ENCODE results near the gene SNAPC2. TPM values are rescaled to one million over a fixed set of nuclear protein-coding genes. Genes with fewer than 3 reads are reported as not detected.

The SNAPC2 gene
- total RNA-seq, 4 donors from 2014 or later: 11.4 to 35.9 (median 13.0) TPM

DNA sequence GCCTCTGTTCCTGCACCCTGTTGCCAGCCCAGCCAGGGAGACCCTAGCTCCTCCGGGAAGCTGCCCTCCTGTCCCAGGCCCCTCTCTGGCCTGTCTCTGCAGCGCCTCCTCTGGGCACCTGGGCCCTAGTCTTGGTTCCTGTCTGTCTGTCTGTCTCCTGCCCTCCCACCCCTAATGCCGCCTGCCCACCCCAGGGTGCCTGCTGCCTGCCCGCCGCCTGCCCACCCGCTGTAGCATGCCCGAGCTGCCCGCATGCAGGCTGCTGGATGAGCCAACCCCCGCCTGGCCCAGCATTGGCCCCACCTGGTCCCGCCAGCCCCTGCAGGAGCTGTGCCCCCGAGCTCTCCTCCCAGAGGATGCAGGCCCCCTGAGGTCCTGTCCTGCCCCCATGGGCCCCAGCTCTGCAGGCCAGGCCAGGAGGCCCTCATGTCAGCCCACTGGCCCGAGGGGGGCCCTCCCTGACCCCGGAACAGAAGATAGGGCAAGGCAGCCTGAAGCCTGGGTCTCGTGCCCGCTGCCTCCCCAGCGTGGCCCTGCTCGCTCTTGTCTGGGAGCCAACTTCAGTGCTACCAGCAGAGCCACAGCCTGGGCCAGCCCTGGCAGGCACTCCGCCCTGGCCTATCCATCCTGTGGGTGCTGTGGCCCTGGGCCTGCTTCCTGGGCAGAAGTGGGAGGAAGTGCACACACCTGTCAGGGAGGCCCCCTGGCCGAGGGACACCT is 11.2 kb upstream of the SNAPC2 start:
- TF ChIP-seq, protein P1, sequence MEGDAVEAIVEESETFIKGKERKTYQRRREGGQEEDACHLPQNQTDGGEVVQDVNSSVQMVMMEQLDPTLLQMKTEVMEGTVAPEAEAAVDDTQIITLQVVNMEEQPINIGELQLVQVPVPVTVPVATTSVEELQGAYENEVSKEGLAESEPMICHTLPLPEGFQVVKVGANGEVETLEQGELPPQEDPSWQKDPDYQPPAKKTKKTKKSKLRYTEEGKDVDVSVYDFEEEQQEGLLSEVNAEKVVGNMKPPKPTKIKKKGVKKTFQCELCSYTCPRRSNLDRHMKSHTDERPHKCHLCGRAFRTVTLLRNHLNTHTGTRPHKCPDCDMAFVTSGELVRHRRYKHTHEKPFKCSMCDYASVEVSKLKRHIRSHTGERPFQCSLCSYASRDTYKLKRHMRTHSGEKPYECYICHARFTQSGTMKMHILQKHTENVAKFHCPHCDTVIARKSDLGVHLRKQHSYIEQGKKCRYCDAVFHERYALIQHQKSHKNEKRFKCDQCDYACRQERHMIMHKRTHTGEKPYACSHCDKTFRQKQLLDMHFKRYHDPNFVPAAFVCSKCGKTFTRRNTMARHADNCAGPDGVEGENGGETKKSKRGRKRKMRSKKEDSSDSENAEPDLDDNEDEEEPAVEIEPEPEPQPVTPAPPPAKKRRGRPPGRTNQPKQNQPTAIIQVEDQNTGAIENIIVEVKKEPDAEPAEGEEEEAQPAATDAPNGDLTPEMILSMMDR (IDR thresholded peaks at IDR 0.05): no peak
- TF ChIP-seq EP300 (IDR thresholded peaks at IDR 0.05; ENCODE audit: low read depth) (no peak), POLR2A (IDR thresholded peaks at IDR 0.05) (no peak), POLR2AphosphoS5 (IDR thresholded peaks at IDR 0.05) (no peak)
- Histone ChIP-seq H3K4me3 (no peak overlapping the region), H3K36me3 (peaks cover 0 to 29% (median 14%) of the 10 kb centered on the region in 4 donors), H3K9me3 (no peaks in the 10 kb centered on the region), H3K27ac (no peak overlapping the region), H3K4me1 (peaks cover 15 to 23% (median 17%) of the 10 kb centered on the region in 4 donors), H3K27me3 (peaks cover under 1% of the 10 kb centered on the region)
- intact Hi-C loops (cut with DNase I; ENCODE audit: low total_unique reads) (loop anchor here (5.0 kb wide), 1 partner anchor 1552 kb away; no protein-coding TSS in a partner anchor), in situ Hi-C loops (cut with MboI; ENCODE audit: low pct_ligation_motif_present in 1 of 4, low pct_unique_long_range_greater_than_20kb in 1 of 4, low sequenced_read_pairs in 3 of 4) (no loop called here)
- WGBS, 2 donors (ENCODE audit: low coverage in 1 of 2): 91% methylated on average over 13 of the region's 19 CpGs; no CpG with 5 or more reads in 1 of the 2 donors
- DNase-seq: no peak

DNA sequence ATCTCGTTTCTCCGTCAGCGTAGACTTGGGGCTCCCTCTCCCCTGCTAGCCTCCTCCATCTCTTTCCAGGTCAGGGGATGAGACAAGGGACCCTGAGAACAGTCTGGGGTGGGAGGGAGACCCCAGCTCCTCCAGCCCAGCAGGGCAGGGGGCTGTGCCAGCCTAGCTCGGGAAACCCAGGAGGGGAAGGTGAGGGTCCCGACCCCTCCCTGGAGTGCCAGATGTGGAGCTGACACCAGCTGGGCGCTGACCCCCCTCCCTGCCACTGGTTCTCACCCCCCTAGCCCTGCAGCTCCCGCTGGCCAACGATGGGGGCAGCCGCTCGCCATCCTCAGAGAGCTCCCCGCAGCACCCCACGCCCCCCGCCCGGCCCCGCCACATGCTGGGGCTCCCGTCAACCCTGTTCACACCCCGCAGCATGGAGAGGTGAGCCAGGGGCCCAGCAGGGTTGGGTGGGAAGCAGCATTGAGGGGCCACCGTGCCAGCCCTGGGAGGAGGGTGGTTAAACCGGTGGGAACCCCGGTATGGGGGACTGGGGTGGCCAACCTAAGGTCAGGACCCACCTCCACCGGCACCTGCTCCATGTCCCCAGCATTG is 10.6 kb upstream of the SNAPC2 start:
- no peaks in the 10 kb centered on the region for H3K9me3 ChIP-seq
- no peak for DNase-seq
- H3K4me1 ChIP-seq: peaks cover 12 to 18% (median 15%) of the 10 kb centered on the region in 4 donors
- in situ Hi-C loops (cut with MboI; ENCODE audit: low pct_ligation_motif_present in 1 of 4, low pct_unique_long_range_greater_than_20kb in 1 of 4, low sequenced_read_pairs in 3 of 4): no loop called here
- WGBS, 2 donors (ENCODE audit: low coverage in 1 of 2): 92% methylated on average over 21 of the region's 21 CpGs; no CpG with 5 or more reads in 1 of the 2 donors
- peaks cover 0 to 29% (median 14%) of the 10 kb centered on the region in 4 donors for H3K36me3 ChIP-seq
- H3K27ac ChIP-seq: no peak overlapping the region
- H3K27me3 ChIP-seq: peaks cover 8% of the 10 kb centered on the region
- H3K4me3 ChIP-seq: no peak overlapping the region
- TF ChIP-seq EP300 (IDR thresholded peaks at IDR 0.05; ENCODE audit: low read depth) (no peak), POLR2A (IDR thresholded peaks at IDR 0.05) (no peak)
- intact Hi-C loops (cut with DNase I; ENCODE audit: low total_unique reads): loop anchor here (5.0 kb wide), 1 partner anchor 1552 kb away; no protein-coding TSS in a partner anchor

DNA sequence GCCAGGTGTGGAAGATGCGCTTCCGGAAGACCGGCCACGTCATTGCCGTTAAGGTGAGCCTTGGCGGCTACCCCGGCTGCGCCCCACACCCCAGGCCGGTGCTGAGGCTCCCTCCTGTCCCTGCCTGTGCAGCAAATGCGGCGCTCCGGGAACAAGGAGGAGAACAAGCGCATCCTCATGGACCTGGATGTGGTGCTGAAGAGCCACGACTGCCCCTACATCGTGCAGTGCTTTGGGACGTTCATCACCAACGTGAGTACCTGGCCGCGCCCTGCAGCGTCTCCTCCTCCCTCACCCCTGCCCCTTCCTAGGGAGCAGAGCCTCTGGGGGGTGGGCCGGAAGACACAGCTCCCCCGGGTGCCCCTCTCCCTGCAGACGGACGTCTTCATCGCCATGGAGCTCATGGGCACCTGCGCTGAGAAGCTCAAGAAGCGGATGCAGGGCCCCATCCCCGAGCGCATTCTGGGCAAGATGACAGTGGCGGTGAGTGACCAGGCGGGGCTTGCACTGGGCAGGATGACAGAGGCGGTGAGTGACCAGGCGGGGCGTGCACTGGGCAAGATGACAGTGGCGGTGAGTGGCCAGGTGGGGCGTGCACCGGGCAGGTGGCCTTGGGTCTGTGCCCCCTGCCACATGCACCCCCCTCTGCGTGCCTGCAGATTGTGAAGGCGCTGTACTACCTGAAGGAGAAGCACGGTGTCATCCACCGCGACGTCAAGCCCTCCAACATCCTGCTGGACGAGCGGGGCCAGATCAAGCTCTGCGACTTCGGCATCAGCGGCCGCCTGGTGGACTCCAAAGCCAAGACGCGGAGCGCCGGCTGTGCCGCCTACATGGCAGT is 9.6 kb upstream of the SNAPC2 start:
- in situ Hi-C loops (cut with MboI; ENCODE audit: low pct_ligation_motif_present in 1 of 4, low pct_unique_long_range_greater_than_20kb in 1 of 4, low sequenced_read_pairs in 3 of 4) (no loop called here), intact Hi-C loops (cut with DNase I; ENCODE audit: low total_unique reads) (no loop called here)
- no peak overlapping the region for H3K4me3 ChIP-seq
- WGBS, 2 donors (ENCODE audit: low coverage in 1 of 2): 90 to 91% methylated on average over 8 to 51 of the region's 54 CpGs
- peaks cover 0 to 29% (median 14%) of the 10 kb centered on the region in 4 donors for H3K36me3 ChIP-seq
- no peak for DNase-seq
- TF ChIP-seq, protein P1 (IDR thresholded peaks at IDR 0.05): no peak
- TF ChIP-seq EP300 (IDR thresholded peaks at IDR 0.05; ENCODE audit: low read depth) (no peak), POLR2A (IDR thresholded peaks at IDR 0.05) (no peak), POLR2AphosphoS5 (IDR thresholded peaks at IDR 0.05) (no peak)
- H3K9me3 ChIP-seq: no peaks in the 10 kb centered on the region
- peaks cover 4 to 8% (median 6%) of the 10 kb centered on the region in 4 donors for H3K4me1 ChIP-seq
- H3K27ac ChIP-seq: no peak overlapping the region
- peaks cover 17% of the 10 kb centered on the region for H3K27me3 ChIP-seq

DNA sequence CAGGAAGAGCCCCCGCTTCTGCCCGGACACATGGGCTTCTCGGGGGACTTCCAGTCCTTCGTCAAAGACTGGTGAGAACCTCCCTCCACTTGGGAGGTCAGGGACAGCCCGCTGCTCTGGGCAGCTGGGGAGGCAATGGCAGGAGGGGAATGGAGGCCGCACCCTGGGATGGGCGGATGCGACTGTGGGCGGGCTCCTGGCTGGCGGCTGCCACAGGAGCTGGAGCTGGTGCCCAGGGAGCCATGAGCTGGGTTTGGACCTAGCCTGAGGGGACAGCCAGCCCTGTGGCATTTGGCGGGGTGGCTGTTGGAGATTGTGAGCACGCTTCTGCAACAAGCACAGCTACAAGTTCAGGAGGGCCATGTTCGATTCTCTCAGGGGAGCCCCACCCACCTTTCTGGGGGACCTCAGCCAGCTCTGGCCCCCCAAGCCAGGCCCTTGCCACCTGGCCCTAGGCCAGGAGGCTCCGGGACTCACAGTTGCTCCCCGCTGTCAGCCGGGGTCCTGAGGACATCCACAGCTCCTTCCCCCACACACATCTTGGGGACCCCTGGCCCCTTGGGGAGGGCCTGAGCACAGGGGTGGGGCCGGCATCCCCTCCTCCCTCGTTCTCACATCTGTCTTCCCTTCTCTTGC is 8.5 kb upstream of the SNAPC2 start:
- Histone ChIP-seq H3K27me3 (peaks cover 28% of the 10 kb centered on the region), H3K36me3 (peaks cover 0 to 29% (median 14%) of the 10 kb centered on the region in 4 donors), H3K4me1 (peaks cover 8 to 13% (median 10%) of the 10 kb centered on the region in 4 donors), H3K9me3 (no peaks in the 10 kb centered on the region), H3K4me3 (no peak overlapping the region), H3K27ac (no peak overlapping the region)
- in situ Hi-C loops (cut with MboI; ENCODE audit: low pct_ligation_motif_present in 1 of 4, low pct_unique_long_range_greater_than_20kb in 1 of 4, low sequenced_read_pairs in 3 of 4) (no loop called here), intact Hi-C loops (cut with DNase I; ENCODE audit: low total_unique reads) (no loop called here)
- DNase-seq: no peak
- TF ChIP-seq, protein P1 (IDR thresholded peaks at IDR 0.05): no peak
- TF ChIP-seq POLR2A (IDR thresholded peaks at IDR 0.05) (no peak), POLR2AphosphoS5 (IDR thresholded peaks at IDR 0.05) (no peak), EP300 (IDR thresholded peaks at IDR 0.05; ENCODE audit: low read depth) (no peak)
- 92% methylated on average over 11 of the region's 18 CpGs; no CpG with 5 or more reads in 1 of the 2 donors for WGBS, 2 donors (ENCODE audit: low coverage in 1 of 2)

Data from transverse colon (tissue), 4 donors.